HCT116 (cell line): ENCODE results near the gene ACAP2. TPM values are rescaled to one million over a fixed set of nuclear protein-coding genes. Genes with fewer than 3 reads are reported as not detected.

ENCODE experiments used
- ATAC-seq: fragments of 200-7000 bp; cut with Tn5 transposase; 2 replicates; pipeline ENCODE4 v1.9.1; 2020; ENCODE audit warnings: mild to moderate bottlenecking, moderate library complexity
- BruUV-seq: library from RNA; stranded (reverse); fragments of 400-500 nt; replicated peaks from 2 replicates; lab custom pipeline; 2021; lab: Mats Ljungman, UMichigan
- CTCF ChIA-PET: fragments of 300-600 bp; sonication (Branson Sonifier 250); formaldehyde crosslinking; loops from one replicate; lab custom pipeline; 2021; ENCODE audit warnings: antibody characterized with exemption; lab: Charles Lee
- POLR2A ChIA-PET: fragments of 300-600, 350-600 bp; sonication (Branson Sonifier 250); formaldehyde crosslinking; loops from one replicate; lab custom pipeline; 2021; ENCODE audit warnings: antibody characterized with exemption; lab: Charles Lee
- RAD21 ChIA-PET, 2 experiments: fragments of 300-600 bp; sonication (Branson Sonifier 250); formaldehyde crosslinking; loops; one replicate each; lab custom pipeline; 2023; ENCODE audit warnings: low total read pairs in 2 of 2; ENCODE audit not compliant: uncharacterized antibody in 2 of 2, unreplicated experiment in 2 of 2, low non-redundant PET in 1 of 2; lab: Charles Lee
- DNase-seq: peaks from one replicate; pipeline ENCODE4 v3.0.0-alpha.2; 2010; ENCODE audit warnings: low read depth, low spot score
- H2AFZ ChIP-seq: fragments of 200-600 bp; shearing (Covaris generic), sonication (generic); 2 replicates; pipeline ENCODE4 v1.6.1; 2017; ENCODE audit warnings: low read depth, mixed run types, mixed read lengths, antibody characterized with exemption, low read length; ENCODE audit not compliant: poor library complexity, severe bottlenecking
- H3K27ac ChIP-seq: 2 replicates; pipeline ENCODE4 v1.5.1; 2012; ENCODE audit warnings: low read depth, low read length
- H3K27me3 ChIP-seq: fragments of 200-600 bp; sonication (generic); 2 replicates; pipeline ENCODE4 v1.6.1; 2016; ENCODE audit warnings: mixed run types, low read length, mixed read lengths; ENCODE audit not compliant: insufficient read depth
- H3K36me3 ChIP-seq, 2 experiments: fragments of 200-500 bp in 1 of 2; fragments of 200-600 bp in 1 of 2; sonication (Bioruptor generic) in 1 of 2; sonication (generic) in 1 of 2; 2 replicates each; pipeline versions ENCODE4 v1.5.1 to v1.6.1; 2014 to 2016; ENCODE audit warnings: low read length in 2 of 2, inconsistent platforms in 1 of 2, mixed read lengths in 1 of 2, mixed run types in 1 of 2; ENCODE audit not compliant: insufficient read depth in 2 of 2, control insufficient read depth in 1 of 2
- H3K4me1 ChIP-seq, 2 experiments: fragments of 200-600 bp in 1 of 2; sonication (generic) in 1 of 2; 2 replicates each; pipeline versions ENCODE4 v1.5.1 to v1.6.1; 2012 to 2017; ENCODE audit warnings: low read length in 2 of 2, inconsistent platforms in 1 of 2, mild to moderate bottlenecking in 1 of 2, mixed read lengths in 1 of 2, mixed run types in 1 of 2, moderate library complexity in 1 of 2; ENCODE audit not compliant: insufficient read depth in 2 of 2, control insufficient read depth in 1 of 2
- H3K4me2 ChIP-seq: fragments of 200-600 bp; sonication (generic); 2 replicates; pipeline ENCODE4 v1.6.1; 2017; ENCODE audit warnings: mixed run types, low read length, mixed read lengths
- H3K4me3 ChIP-seq, 2 experiments: fragments of 200-600 bp in 1 of 2; sonication (generic) in 1 of 2; replicated peaks in 1 of 2; 2 replicates each; pipeline ENCODE4 v1.5.1; 2011 to 2016; ENCODE audit warnings: low read length in 2 of 2, control low read depth in 1 of 2, low read depth in 1 of 2, mild to moderate bottlenecking in 1 of 2, mixed read lengths in 1 of 2, mixed run types in 1 of 2
- H3K79me2 ChIP-seq: fragments of 200-600 bp; sonication (generic); 2 replicates; pipeline ENCODE4 v1.6.1; 2017; ENCODE audit warnings: mild to moderate bottlenecking, mixed run types, low read length, moderate library complexity, mixed read lengths; ENCODE audit not compliant: insufficient read depth
- H3K9ac ChIP-seq: fragments of 200-600 bp; sonication (generic); 2 replicates; pipeline ENCODE4 v1.6.1; 2016; ENCODE audit warnings: low read length, mixed read lengths
- H3K9me2 ChIP-seq: fragments of 200-600 bp; sonication (generic), shearing (Covaris generic); 2 replicates; pipeline ENCODE4 v1.6.1; 2017; ENCODE audit warnings: mixed run types, mild to moderate bottlenecking, moderate library complexity; ENCODE audit not compliant: insufficient read depth
- H3K9me3 ChIP-seq, 2 experiments: fragments of 200-500 bp in 1 of 2; fragments of 200-600 bp in 1 of 2; sonication (Bioruptor generic) in 1 of 2; sonication (generic) in 1 of 2; 2 replicates each; pipeline ENCODE4 v1.6.1; 2014 to 2017; ENCODE audit warnings: low read length in 2 of 2, mixed read lengths in 2 of 2, inconsistent platforms in 1 of 2, low read depth in 1 of 2, mild to moderate bottlenecking in 1 of 2, mixed run types in 1 of 2, moderate library complexity in 1 of 2; ENCODE audit not compliant: control insufficient read depth in 1 of 2, insufficient read depth in 1 of 2
- H4K20me1 ChIP-seq: fragments of 200-600 bp; sonication (generic), shearing (Covaris generic); 2 replicates; pipeline ENCODE4 v1.6.1; 2017; ENCODE audit warnings: mixed run types, mild to moderate bottlenecking, moderate library complexity; ENCODE audit not compliant: insufficient read depth
- CBX3 ChIP-seq: IDR thresholded peaks from 2 replicates; pipeline ENCODE4 v1.6.1; 2012; ENCODE audit warnings: low read depth
- CEBPB ChIP-seq: IDR thresholded peaks from 2 replicates; pipeline ENCODE4 v1.6.1; 2012; ENCODE audit warnings: low read depth
- CTCF ChIP-seq, 3 experiments: fragments of 200-600 bp in 1 of 3; sonication (generic) in 1 of 3; IDR thresholded peaks in 2 of 3; conservative IDR thresholded peaks in 1 of 3; 2 replicates each; pipeline ENCODE4 v1.5.1; 2012 to 2017; ENCODE audit warnings: low read depth in 2 of 3, low read length in 2 of 3, antibody characterized with exemption in 1 of 3, borderline replicate concordance in 1 of 3, control low read depth in 1 of 3, mild to moderate bottlenecking in 1 of 3, mixed read lengths in 1 of 3, mixed run types in 1 of 3, moderate library complexity in 1 of 3; ENCODE audit not compliant: insufficient read depth in 1 of 3
- EGR1 ChIP-seq: IDR thresholded peaks from 2 replicates; pipeline ENCODE4 v1.6.1; 2012; ENCODE audit warnings: low read depth
- EZH2 ChIP-seq: fragments of 200-600 bp; sonication (generic); IDR thresholded peaks from 2 replicates; pipeline ENCODE4 v1.6.1; 2017; ENCODE audit warnings: antibody characterized with exemption, mixed run types
- EZH2phosphoT487 ChIP-seq: fragments of 200-600 bp; IDR thresholded peaks from 2 replicates; pipeline ENCODE4 v1.6.1; 2018; ENCODE audit warnings: antibody characterized with exemption, borderline replicate concordance
- JUND ChIP-seq: IDR thresholded peaks from 2 replicates; pipeline ENCODE4 v1.6.1; 2012
- POLR2A ChIP-seq: IDR thresholded peaks from 2 replicates; pipeline ENCODE4 v1.7.0; 2011; ENCODE audit warnings: borderline replicate concordance; ENCODE audit not compliant: insufficient read depth, insufficient read length; ENCODE audit errors: extremely low read depth
- POLR2AphosphoS5 ChIP-seq: IDR thresholded peaks from 2 replicates; pipeline ENCODE4 v1.6.1; 2011; ENCODE audit warnings: mild to moderate bottlenecking, low read depth, low read length, moderate library complexity
- SRF ChIP-seq: IDR thresholded peaks from 2 replicates; pipeline ENCODE4 v1.6.1; 2012; ENCODE audit warnings: low read depth
- ZBTB33 ChIP-seq: IDR thresholded peaks from 2 replicates; pipeline ENCODE4 v1.6.1; 2011; ENCODE audit warnings: mild to moderate bottlenecking, low read length, moderate library complexity; ENCODE audit not compliant: insufficient replicate concordance; ENCODE audit errors: extremely low read depth
- ZFX ChIP-seq: fragments of 450-650 bp; IDR thresholded peaks from 2 replicates; pipeline ENCODE4 v1.6.1; 2017
- ZNF274 ChIP-seq: fragments of 200-500 bp; sonication (Bioruptor generic); IDR thresholded peaks from 2 replicates; pipeline ENCODE4 v1.6.1; 2014; ENCODE audit warnings: mild to moderate bottlenecking, low read depth, low read length, inconsistent platforms
- intact Hi-C: fragments of 100-400 bp; cut with micrococcal nuclease; formaldehyde crosslinking; loops from 2 replicates; pipeline ENCODE4 v1.10.0; 2022
- total RNA-seq: library from RNA; stranded (reverse); gene quantifications from one replicate; pipeline ENCODE4 v1.2.1, GENCODE V29; 2021; ENCODE audit not compliant: unreplicated experiment
- TF ChIP-seq, protein P1 (sequence below): IDR thresholded peaks from 2 replicates; pipeline ENCODE4 v1.6.1; 2012

The ACAP2 gene
- total RNA-seq, 1 experiment from 2014 or later: 43.0 TPM

DNA sequence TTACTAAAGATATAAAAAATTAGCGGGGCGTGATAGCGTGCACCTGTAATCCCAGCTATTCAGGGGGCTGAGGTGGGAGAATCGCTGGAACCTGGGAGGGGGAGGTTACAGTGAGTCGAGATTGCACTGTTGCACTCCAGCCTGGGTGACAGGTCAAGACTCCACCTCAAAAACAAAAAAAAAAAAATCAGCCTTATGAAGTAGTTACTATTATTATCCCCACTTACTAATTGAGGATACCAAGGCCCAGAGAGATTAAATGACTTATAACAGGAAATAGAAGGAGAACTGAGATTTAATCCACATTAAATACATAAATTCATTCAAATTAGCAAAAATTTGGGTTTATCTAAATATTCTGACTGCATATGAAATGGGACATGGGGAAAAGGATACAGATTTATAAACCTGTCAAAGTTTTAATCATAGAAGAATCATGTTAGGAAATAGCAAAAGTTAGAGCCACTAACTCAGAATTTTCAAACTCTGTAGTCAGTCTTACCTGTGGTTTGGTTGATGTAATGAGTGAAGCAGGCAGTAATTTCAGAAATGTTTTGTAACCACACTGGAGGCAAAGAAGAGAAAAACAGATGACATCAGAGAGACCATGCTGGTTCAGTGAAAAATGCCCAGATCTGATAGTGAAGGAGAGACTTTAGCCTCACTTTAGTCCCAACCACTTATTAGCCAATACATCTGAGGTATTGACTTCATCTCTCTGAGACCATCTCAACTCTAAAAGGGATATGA is 25.0 kb upstream of the ACAP2 start:
- H3K4me1 ChIP-seq: peaks cover 0 to 4% of the 10 kb centered on the region in 2 experiments; a peak in 1 of 4 replicates
- H3K27me3 ChIP-seq: no peaks in the 10 kb centered on the region
- intact Hi-C loops: no loop called here
- DNase-seq (no peak), ATAC-seq (no peak)
- H3K4me3 ChIP-seq: no peak overlapping the region
- no peak overlapping the region for H3K27ac ChIP-seq
- ChIA-PET POLR2A (no interaction called here), CTCF (no interaction called here), RAD21 (no interaction called here)
- no TSS peak for BruUV-seq
- no peaks in the 10 kb centered on the region for H4K20me1 ChIP-seq
- no peaks in the 10 kb centered on the region for H3K36me3 ChIP-seq
- no peaks in the 10 kb centered on the region for H3K9me3 ChIP-seq
- TF ChIP-seq EGR1 (no peak), EZH2 (no peak), SRF (no peak), ZBTB33 (no peak), CEBPB (no peak), EZH2phosphoT487 (no peak), POLR2A (no peak), CTCF (IDR thresholded peaks at IDR 0.05 in 2 of 3, conservative IDR thresholded peaks at IDR 0.05 in 1 of 3; ENCODE audit: borderline replicate concordance in 1 of 3, insufficient read depth in 1 of 3, low read depth in 2 of 3, low read length in 2 of 3) (no peak), ZFX (no peak), JUND (no peak), CBX3 (no peak), POLR2AphosphoS5 (no peak), ZNF274 (no peak)
- TF ChIP-seq, protein P1, sequence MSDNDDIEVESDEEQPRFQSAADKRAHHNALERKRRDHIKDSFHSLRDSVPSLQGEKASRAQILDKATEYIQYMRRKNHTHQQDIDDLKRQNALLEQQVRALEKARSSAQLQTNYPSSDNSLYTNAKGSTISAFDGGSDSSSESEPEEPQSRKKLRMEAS: no peak
- TF ChIP-seq, all 23 proteins: peak for 0
- no peak overlapping the region for H2AFZ ChIP-seq
- no peaks in the 10 kb centered on the region for H3K9me2 ChIP-seq
- H3K9ac ChIP-seq: no peak overlapping the region
- no peaks in the 10 kb centered on the region for H3K79me2 ChIP-seq
- H3K4me2 ChIP-seq: no peak overlapping the region
